Activated T-cell treated with anti-CD3 and anti-CD28 coated beads, Interleukin-2, amount 50 U/mL, for 72 hours (primary cell): ENCODE results near the gene FOXP1. TPM values are rescaled to one million over a fixed set of nuclear protein-coding genes. Genes with fewer than 3 reads are reported as not detected.
A peak's percentile ranks its signal among the peaks of the same experiment; 100 is the strongest.

ENCODE experiments used
- ATAC-seq, 2 donors: fragments of 150-1000 bp; cut with Tn5 transposase; replicated peaks in 1 of 2; 2 replicates each; pipeline ENCODE4 v1.10.0; 2021; ENCODE audit warnings: moderate library complexity in 2 of 2, mild to moderate bottlenecking in 1 of 2
- DNase-seq, 2 donors: peaks; one replicate each; pipeline ENCODE4 v3.0.0; 2021 to 2022; ENCODE audit warnings: mixed read lengths in 1 of 2
- H3K27ac Mint-ChIP-seq: one replicate; pipeline ENCODE4 v1.8.0; 2022; ENCODE audit warnings: mild to moderate bottlenecking, moderate library complexity, mixed read lengths
- H3K27me3 Mint-ChIP-seq: one replicate; pipeline ENCODE4 v1.8.0; 2022; ENCODE audit warnings: low read depth, mixed read lengths
- H3K36me3 Mint-ChIP-seq, 2 donors: one replicate each; pipeline ENCODE4 v1.8.0; 2022; ENCODE audit warnings: mixed read lengths in 2 of 2, mild to moderate bottlenecking in 1 of 2; ENCODE audit not compliant: insufficient read depth in 2 of 2
- H3K4me1 Mint-ChIP-seq: one replicate; pipeline ENCODE4 v1.8.0; 2022; ENCODE audit warnings: low read depth, mixed read lengths
- H3K4me3 Mint-ChIP-seq, 2 donors: one replicate each; pipeline ENCODE4 v1.8.0; 2022; ENCODE audit warnings: mild to moderate bottlenecking in 2 of 2, mixed read lengths in 2 of 2, moderate library complexity in 2 of 2
- H3K9me3 Mint-ChIP-seq, 2 donors: one replicate each; pipeline ENCODE4 v1.8.0; 2022; ENCODE audit warnings: mixed read lengths in 2 of 2
- total RNA-seq, 2 donors: library from RNA; stranded (reverse); gene quantifications; one replicate each; pipeline ENCODE4 v1.2.3, GENCODE V29; 2022

Gene FOXP1
- total RNA-seq, 2 donors from 2014 or later = 124 to 156 TPM

DNA sequence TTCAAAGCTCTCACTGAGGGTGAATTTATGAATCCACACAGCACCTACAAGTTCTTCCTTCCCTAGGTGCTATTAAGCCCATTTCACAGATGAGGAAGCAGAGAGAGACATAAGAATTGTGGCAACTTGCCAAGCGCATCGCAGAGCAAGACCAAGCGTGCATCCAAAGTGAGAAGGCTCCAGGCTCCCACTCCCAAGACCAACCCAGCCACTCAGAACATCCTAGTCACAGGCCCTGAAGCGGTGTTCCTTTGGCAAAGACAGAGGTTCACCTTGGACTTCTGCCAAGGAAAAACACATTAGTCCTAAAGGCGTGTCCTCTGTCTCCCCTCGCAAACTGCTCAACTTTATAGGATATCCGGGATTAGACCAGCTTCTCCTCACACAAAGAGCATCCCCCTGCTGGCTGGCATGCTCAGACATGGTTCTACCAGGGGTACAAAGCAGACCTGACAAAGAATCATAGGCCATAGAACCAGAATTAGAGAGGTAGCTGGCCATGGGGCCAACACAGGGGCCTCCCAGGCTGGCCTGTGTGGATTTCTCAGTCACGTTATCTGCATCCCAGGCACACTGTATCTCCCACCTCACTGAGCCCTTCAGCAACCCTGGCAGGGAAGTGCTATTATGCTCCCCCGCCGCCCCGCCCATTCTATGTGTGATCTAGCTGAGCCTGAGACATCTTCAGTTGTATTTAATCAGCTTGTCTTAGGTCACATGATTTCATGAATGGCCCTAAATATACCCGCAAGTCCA lies 160.2 kb downstream of the FOXP1 start:
- Mint-ChIP-seq H3K36me3 (peaks cover 0 to 2% of the 10 kb centered on the region in 2 donors), H3K9me3 (no peaks in the 10 kb centered on the region), H3K4me1 (peaks cover 100% of the 10 kb centered on the region), H3K27me3 (no peaks in the 10 kb centered on the region), H3K27ac (no peak overlapping the region), H3K4me3 (peak overlapping the region; percentile 69 to 70)
- DNase-seq = no peak
- no peak for ATAC-seq

DNA sequence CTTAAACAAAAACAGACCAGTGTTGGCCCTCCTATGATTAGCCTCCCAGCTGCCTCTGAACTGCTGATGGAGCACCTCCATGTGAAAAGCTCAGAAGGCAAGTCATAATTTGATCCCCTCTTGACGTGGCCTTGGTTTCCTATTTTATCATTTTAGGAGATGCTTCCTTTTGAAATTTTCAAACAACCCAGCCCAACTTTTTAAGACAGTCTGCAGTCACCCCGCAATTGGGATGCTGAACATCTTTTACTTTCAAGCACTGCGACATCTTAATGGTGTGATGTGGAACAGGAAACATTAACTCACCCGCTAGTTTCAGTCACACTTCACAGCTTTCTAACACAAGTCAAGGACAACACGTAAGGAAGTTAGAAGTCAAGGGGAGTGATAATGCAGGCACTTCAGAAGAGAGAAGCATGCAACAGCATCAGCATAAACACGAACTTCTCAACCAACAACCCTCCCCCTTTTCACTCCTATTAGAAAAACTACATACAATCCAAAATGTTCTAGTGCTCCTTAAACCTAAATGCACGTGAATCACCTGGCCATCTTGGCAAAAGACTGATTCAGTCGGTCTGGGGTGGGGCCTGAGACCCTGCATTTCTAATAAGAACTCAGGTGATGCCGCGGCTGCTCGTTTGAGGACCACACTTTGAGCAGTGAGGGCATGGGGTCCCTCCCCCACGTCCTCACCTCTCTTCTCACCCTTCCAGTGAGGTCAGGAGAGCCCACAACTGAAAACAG lies 161.5 kb downstream of the FOXP1 start:
- H3K4me3 Mint-ChIP-seq = peak overlapping the region; percentile 69 to 70
- no peaks in the 10 kb centered on the region for H3K27me3 Mint-ChIP-seq
- peaks cover 0 to 2% of the 10 kb centered on the region in 2 donors for H3K36me3 Mint-ChIP-seq
- H3K27ac Mint-ChIP-seq = peak overlapping the region; percentile 59
- peak; percentile 87 to 88 for ATAC-seq
- peaks cover 100% of the 10 kb centered on the region for H3K4me1 Mint-ChIP-seq
- no peaks in the 10 kb centered on the region for H3K9me3 Mint-ChIP-seq
- peak; percentile 68 to 72 for DNase-seq

DNA sequence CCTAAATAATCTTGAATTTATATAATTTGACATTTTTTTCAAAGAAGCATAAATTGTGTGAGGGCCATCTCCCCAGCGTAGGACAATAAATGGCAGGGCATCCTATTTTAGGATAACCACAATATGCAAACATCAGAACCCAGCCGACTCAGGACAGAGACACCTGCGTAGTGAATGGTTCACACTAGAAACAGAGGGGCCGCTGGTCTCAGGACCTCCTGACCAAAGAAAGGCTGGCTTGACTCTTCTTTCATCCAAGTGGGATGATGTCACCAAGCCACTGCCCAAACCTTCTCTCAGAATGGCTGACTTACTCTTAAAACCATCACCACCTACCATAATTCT lies 162.1 kb downstream of the FOXP1 start:
- Mint-ChIP-seq H3K4me3 (peak overlapping the region; percentile 69 to 70), H3K4me1 (peaks cover 100% of the 10 kb centered on the region), H3K9me3 (no peaks in the 10 kb centered on the region), H3K36me3 (peaks cover 0 to 2% of the 10 kb centered on the region in 2 donors), H3K27ac (peak overlapping the region; percentile 59), H3K27me3 (no peaks in the 10 kb centered on the region)
- ATAC-seq (no peak), DNase-seq (no peak)

DNA sequence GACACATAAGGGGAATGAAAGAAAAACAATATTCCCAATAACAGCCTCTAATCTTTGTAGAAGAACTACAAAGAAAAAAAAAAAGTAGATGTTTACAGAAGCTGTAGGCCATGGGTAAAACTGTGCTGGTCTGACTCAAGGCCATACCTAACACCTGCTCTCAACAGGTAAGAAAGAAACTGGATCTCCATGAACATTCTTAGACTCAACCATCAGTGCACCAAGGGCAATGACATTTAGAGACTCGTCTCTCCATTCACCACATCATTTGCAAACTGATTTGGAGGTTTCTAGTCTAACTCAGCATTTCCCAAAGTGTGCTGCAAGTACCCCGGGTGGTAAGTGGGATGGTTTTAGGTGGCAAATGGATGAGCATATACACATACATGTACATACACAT lies 164.2 kb downstream of the FOXP1 start:
- H3K4me1 Mint-ChIP-seq = peaks cover 100% of the 10 kb centered on the region
- no peak overlapping the region for H3K4me3 Mint-ChIP-seq
- no peaks in the 10 kb centered on the region for H3K9me3 Mint-ChIP-seq
- DNase-seq = no peak
- no peaks in the 10 kb centered on the region for H3K36me3 Mint-ChIP-seq
- ATAC-seq = peak; percentile 14 to 31
- no peak overlapping the region for H3K27ac Mint-ChIP-seq
- no peaks in the 10 kb centered on the region for H3K27me3 Mint-ChIP-seq

DNA sequence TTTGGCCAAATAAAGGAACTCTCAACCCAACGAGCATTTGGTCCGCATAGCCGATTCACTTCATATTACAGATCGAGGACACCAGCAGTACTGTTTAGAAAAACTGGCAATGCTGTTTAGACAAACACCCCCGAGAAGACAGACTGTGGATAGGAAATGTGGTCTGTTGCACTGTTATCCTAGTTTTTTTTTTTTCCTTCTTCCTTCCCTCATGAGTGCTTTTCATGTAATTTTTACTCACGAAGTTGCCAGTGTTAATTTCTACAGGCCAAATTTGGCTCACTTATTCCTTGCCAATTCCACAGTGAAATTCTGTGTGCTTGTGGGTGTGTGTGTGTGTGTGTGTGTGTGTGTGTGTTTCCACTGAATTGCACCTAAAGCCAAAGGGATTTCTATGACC lies 165.7 kb downstream of the FOXP1 start:
- no peak overlapping the region for H3K27ac Mint-ChIP-seq
- H3K4me3 Mint-ChIP-seq = peak overlapping the region in 1 of 2 donors; percentile 16
- no peaks in the 10 kb centered on the region for H3K36me3 Mint-ChIP-seq
- H3K9me3 Mint-ChIP-seq = no peaks in the 10 kb centered on the region
- peaks cover 98% of the 10 kb centered on the region for H3K4me1 Mint-ChIP-seq
- no peak for DNase-seq
- no peaks in the 10 kb centered on the region for H3K27me3 Mint-ChIP-seq
- no peak for ATAC-seq

DNA sequence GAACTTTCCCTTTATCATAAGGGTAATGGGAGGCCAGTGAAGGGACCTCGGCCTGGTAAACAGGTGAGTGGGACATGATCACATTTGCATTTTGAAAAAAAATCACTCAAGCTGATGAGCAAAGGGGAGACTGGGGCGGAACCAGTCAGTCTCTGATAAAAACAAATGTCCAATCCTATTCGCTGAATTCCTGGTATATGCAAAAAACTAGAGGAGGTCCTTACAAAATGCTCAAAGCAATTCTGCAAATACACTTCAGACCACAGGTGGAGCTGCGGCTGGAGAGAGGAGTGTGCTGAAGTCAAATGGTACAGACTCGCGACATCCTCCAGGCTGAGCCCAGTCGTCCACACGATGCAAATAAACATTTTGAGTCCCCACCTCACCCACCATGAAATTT lies 166.7 kb downstream of the FOXP1 start:
- no peaks in the 10 kb centered on the region for H3K36me3 Mint-ChIP-seq
- peaks cover 98% of the 10 kb centered on the region for H3K4me1 Mint-ChIP-seq
- ATAC-seq (peak in 1 of 2 donors; percentile 6), DNase-seq (peak; percentile 38)
- no peaks in the 10 kb centered on the region for H3K9me3 Mint-ChIP-seq
- no peaks in the 10 kb centered on the region for H3K27me3 Mint-ChIP-seq
- peak overlapping the region; percentile 56 to 61 for H3K4me3 Mint-ChIP-seq
- H3K27ac Mint-ChIP-seq = no peak overlapping the region

DNA sequence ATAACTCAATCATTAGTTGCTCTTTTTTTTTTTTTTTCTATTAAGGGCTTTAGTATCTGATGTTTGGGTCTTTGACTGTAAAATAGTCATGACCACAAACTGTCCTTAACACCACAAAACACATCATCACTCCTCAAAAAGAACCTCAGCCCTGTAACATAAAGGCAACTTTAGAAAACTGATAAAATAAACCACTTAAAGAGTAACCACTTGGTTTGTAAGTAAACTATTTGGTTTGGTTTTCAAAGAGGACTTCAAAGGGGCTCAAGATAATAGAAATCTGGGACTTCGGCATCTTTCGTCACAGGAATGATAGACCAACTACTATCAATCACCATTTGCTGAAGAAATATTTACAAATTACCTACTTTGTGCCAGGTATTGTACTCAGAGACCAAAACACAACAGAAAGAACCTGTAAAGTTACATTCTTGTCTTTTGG lies 167.8 kb downstream of the FOXP1 start:
- Mint-ChIP-seq H3K4me3 (peak overlapping the region; percentile 61 to 85), H3K9me3 (no peaks in the 10 kb centered on the region), H3K27ac (peak overlapping the region; percentile 81), H3K27me3 (no peaks in the 10 kb centered on the region), H3K4me1 (peaks cover 92% of the 10 kb centered on the region), H3K36me3 (no peaks in the 10 kb centered on the region)
- DNase-seq (no peak), ATAC-seq (peak in 1 of 2 donors; percentile 26)

DNA sequence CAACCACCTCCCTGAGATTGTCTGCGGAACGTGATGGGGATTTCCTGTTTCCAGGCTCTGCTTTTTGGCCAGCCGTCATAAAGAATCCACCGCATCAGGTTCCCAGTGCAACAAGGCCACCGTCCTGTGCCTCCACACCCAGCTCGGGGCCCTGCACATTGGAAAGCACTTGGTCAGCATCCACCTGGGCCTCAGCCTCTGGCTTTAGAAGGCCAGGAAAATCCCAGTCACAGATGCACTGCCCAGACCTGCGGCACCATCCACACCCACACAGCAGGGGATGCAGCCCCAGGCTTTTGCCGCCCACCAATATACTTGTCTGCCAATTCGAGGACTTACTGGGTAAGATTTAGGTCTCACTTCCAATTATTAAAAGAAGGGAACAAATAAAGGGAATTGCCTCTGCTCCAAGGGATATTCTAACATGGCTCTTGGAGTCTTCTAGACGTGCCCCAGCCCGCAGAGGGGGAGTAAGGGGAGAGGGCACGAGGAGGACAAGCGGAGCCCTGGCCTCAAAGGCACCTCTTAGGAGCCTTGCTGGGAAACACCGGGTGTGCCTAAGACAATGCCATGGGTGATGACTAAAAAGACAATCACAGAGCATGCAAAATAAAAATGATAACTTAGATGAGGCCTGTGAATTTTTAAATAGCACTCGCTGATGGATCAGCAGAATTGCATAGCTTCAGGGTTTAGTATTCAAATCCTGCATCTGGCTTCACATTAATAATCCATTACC lies 169.2 kb downstream of the FOXP1 start:
- Mint-ChIP-seq H3K36me3 (no peaks in the 10 kb centered on the region), H3K9me3 (no peaks in the 10 kb centered on the region), H3K27ac (peak overlapping the region; percentile 5), H3K4me3 (no peak overlapping the region), H3K27me3 (no peaks in the 10 kb centered on the region), H3K4me1 (peaks cover 91% of the 10 kb centered on the region)
- DNase-seq (no peak), ATAC-seq (no peak)

DNA sequence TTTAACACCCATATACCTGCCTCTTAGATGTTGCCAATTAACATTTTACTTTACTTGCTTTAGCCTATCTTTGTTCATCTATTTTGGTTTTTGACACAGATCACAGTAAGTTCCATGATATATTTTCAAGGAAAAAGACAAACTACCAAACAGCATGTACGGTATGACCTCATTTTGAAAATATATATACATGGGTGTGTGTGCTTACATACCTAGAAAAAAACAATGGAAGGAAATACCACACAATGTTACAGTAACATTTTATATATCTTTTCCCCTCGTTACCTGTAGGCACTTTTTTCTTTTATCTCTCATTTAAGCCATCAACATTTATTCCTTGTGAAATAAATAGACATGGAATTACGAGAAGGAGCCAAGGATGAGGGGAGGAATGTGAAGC lies 170.0 kb downstream of the FOXP1 start:
- Mint-ChIP-seq H3K4me3 (no peak overlapping the region), H3K27ac (peak overlapping the region; percentile 6), H3K9me3 (no peaks in the 10 kb centered on the region), H3K36me3 (no peaks in the 10 kb centered on the region), H3K4me1 (peaks cover 83% of the 10 kb centered on the region), H3K27me3 (no peaks in the 10 kb centered on the region)
- DNase-seq (no peak), ATAC-seq (no peak)

DNA sequence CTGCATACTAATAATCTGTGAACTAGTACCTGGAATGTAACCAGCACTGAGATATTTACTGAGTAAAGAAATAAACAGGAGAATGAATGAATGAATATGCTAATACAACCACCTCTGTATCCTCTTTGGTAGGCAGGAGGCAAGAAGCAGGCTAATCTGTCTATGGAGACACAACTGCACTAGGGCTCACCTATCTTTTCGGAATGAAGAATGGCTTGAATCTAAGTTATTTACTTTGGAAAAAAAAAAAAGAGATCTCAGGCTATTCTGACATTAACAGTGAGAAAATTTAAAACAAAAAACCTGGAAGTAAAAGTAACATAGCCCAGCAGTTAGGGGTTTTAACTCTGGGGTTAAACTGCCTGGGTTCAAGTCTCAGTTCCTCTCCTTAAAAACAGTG lies 174.2 kb downstream of the FOXP1 start:
- DNase-seq (no peak), ATAC-seq (no peak)
- no peaks in the 10 kb centered on the region for H3K27me3 Mint-ChIP-seq
- H3K4me3 Mint-ChIP-seq = no peak overlapping the region
- H3K27ac Mint-ChIP-seq = no peak overlapping the region
- no peaks in the 10 kb centered on the region for H3K9me3 Mint-ChIP-seq
- H3K36me3 Mint-ChIP-seq = no peaks in the 10 kb centered on the region
- H3K4me1 Mint-ChIP-seq = peaks cover 45% of the 10 kb centered on the region

DNA sequence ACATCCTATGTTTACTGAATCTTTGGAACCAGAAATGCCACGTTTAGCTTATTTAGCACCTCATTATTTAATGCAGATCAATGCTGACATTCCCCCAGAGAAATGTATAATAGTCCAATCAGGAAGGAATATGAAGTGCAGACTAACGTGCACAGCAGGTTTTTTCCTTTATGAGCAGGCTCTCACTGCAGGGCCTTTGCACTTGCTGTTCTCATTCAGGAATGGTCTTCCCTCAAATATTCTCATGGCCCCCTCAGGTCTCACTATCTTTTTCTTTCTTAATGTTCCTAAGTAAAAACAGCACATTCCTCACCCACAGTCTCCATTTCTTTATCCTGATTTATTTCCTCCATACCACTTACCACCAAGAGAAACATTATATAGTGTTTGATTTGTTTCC lies 174.6 kb downstream of the FOXP1 start:
- DNase-seq = no peak
- Mint-ChIP-seq H3K27me3 (no peaks in the 10 kb centered on the region), H3K4me1 (peaks cover 41% of the 10 kb centered on the region), H3K9me3 (no peaks in the 10 kb centered on the region), H3K27ac (no peak overlapping the region), H3K4me3 (no peak overlapping the region), H3K36me3 (no peaks in the 10 kb centered on the region)
- no peak for ATAC-seq

DNA sequence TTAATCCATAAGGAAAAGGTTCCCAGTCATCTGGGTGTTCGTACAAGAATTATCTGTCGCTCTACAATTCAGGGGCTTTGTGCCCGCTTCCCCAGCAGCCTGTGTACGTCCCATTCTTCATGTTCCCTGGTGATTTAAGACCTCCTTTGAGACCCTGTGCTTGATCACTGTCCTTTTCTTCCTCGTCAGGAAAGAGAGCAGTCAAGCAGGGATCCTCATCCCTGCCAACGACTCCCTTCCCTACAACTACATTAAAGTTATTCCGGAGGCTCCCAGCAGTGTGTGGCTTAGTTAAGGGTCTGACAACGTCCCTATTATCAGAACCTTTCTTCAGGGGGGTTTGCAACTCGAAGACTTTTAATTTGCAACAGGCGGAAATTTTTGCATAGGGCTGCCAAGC lies 175.7 kb downstream of the FOXP1 start:
- DNase-seq (no peak), ATAC-seq (no peak)
- no peak overlapping the region for H3K4me3 Mint-ChIP-seq
- H3K9me3 Mint-ChIP-seq = no peaks in the 10 kb centered on the region
- no peaks in the 10 kb centered on the region for H3K36me3 Mint-ChIP-seq
- peaks cover 39% of the 10 kb centered on the region for H3K4me1 Mint-ChIP-seq
- no peaks in the 10 kb centered on the region for H3K27me3 Mint-ChIP-seq
- no peak overlapping the region for H3K27ac Mint-ChIP-seq
